ENCODE measurements around the gene TMUB1. TPM values are rescaled to one million over a fixed set of nuclear protein-coding genes. Genes with fewer than 3 reads are reported as not detected.
A peak's percentile ranks its signal among the peaks of the same experiment; 100 is the strongest.

TMUB1 gene
- total and polyA plus RNA-seq, 9 of the 15 experiments (the other 6 are each of a cell fraction or from before 2014, with no cell fraction given): 0.14 to 241 (median 74.1) TPM

GRCh38 chr7:151082141-151083070, 887 bp downstream of the TMUB1 start (continued):
- TF ChIP-seq DDX20 (tag; IDR thresholded peaks at IDR 0.05; ENCODE audit: low read depth): no peak
- TF ChIP-seq ZHX1 (conservative IDR thresholded peaks at IDR 0.05; ENCODE audit: low read length): no peak
- TF ChIP-seq, protein P1, sequence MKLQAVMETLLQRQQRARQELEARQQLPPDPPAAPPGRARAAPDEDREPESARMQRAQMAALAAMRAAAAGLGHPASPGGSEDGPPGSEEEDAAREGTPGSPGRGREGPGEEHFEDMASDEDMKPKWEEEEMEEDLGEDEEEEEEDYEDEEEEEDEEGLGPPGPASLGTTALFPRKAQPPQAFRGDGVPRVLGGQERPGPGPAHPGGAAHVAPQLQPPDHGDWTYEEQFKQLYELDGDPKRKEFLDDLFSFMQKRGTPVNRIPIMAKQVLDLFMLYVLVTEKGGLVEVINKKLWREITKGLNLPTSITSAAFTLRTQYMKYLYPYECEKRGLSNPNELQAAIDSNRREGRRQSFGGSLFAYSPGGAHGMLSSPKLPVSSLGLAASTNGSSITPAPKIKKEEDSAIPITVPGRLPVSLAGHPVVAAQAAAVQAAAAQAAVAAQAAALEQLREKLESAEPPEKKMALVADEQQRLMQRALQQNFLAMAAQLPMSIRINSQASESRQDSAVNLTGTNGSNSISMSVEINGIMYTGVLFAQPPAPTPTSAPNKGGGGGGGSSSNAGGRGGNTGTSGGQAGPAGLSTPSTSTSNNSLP (IDR thresholded peaks at IDR 0.05; ENCODE audit: borderline replicate concordance, low read depth, low read length): no peak
- no peak for TF ChIP-seq CLOCK (CRISPR knock-in tag; IDR thresholded peaks at IDR 0.05; ENCODE audit: borderline replicate concordance)
- TF ChIP-seq ILF3 (IDR thresholded peaks at IDR 0.05; ENCODE audit: borderline replicate concordance): no peak
- no peak for TF ChIP-seq E2F3 (CRISPR knock-in tag; IDR thresholded peaks at IDR 0.05)
- TF ChIP-seq HLTF (IDR thresholded peaks at IDR 0.05): peak; percentile 74; the same call in 1 of the 2 replicates
- no peak for TF ChIP-seq BHLHE40 (IDR thresholded peaks at IDR 0.05; ENCODE audit: low read length)
- no peak for TF ChIP-seq HNRNPH1 (optimal IDR thresholded peaks at IDR 0.05; ENCODE audit: low read depth, low read length)
- no peak for TF ChIP-seq PCBP2 (IDR thresholded peaks at IDR 0.05; ENCODE audit: low read depth, low read length, poor library complexity, severe bottlenecking)
- no peak for TF ChIP-seq POLR2H (tag; IDR thresholded peaks at IDR 0.05; ENCODE audit: low read depth)
- TF ChIP-seq, protein P2, sequence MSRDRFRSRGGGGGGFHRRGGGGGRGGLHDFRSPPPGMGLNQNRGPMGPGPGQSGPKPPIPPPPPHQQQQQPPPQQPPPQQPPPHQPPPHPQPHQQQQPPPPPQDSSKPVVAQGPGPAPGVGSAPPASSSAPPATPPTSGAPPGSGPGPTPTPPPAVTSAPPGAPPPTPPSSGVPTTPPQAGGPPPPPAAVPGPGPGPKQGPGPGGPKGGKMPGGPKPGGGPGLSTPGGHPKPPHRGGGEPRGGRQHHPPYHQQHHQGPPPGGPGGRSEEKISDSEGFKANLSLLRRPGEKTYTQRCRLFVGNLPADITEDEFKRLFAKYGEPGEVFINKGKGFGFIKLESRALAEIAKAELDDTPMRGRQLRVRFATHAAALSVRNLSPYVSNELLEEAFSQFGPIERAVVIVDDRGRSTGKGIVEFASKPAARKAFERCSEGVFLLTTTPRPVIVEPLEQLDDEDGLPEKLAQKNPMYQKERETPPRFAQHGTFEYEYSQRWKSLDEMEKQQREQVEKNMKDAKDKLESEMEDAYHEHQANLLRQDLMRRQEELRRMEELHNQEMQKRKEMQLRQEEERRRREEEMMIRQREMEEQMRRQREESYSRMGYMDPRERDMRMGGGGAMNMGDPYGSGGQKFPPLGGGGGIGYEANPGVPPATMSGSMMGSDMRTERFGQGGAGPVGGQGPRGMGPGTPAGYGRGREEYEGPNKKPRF (IDR thresholded peaks at IDR 0.05; ENCODE audit: low read depth, low read length): no peak
- TF ChIP-seq CBFB (CRISPR knock-in tag; IDR thresholded peaks at IDR 0.05): peak; percentile 53; the same call in 1 of the 2 replicates
- TF ChIP-seq BRD9 (IDR thresholded peaks at IDR 0.05; ENCODE audit: low read depth, partially characterized antibody): peak; percentile 73
- TF ChIP-seq, protein P3, sequence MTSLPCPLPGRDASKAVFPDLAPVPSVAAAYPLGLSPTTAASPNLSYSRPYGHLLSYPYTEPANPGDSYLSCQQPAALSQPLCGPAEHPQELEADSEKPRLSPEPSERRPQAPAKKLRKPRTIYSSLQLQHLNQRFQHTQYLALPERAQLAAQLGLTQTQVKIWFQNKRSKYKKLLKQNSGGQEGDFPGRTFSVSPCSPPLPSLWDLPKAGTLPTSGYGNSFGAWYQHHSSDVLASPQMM (CRISPR knock-in tag; IDR thresholded peaks at IDR 0.05): no peak
- 0 out of 2 replicates have a peak, but pooled peaks have one; percentile 61 for TF ChIP-seq ZBED1 (IDR thresholded peaks at IDR 0.05)

Measured in K562 (cell line).